ENCODE results near the gene SLC26A9. TPM values are rescaled to one million over a fixed set of nuclear protein-coding genes. Genes with fewer than 3 reads are reported as not detected.
"Not testable (repeated sequence)": the region's sequence is repeated elsewhere in the genome, so short reads cannot be mapped to it uniquely, and the experiment has no call there.

The SLC26A9 gene
- total RNA-seq, 1 donor from 2014 or later: not detected

- DNase-seq (ENCODE audit: low read depth, low spot score): no peak
These were observed 16.0 kb downstream of the SLC26A9 start for GRCh38 chr1:205927247-205927646.

- no peak for DNase-seq (ENCODE audit: low read depth, low spot score)
These were observed 16.6 kb downstream of the SLC26A9 start for GRCh38 chr1:205926636-205927035.

GRCh38 chr1:205926213-205926612, 17.0 kb downstream of the SLC26A9 start:
- DNase-seq (ENCODE audit: low read depth, low spot score): no peak

- DNase-seq (ENCODE audit: low read depth, low spot score): no peak
These were observed 17.5 kb downstream of the SLC26A9 start for GRCh38 chr1:205925736-205926135.

DNA sequence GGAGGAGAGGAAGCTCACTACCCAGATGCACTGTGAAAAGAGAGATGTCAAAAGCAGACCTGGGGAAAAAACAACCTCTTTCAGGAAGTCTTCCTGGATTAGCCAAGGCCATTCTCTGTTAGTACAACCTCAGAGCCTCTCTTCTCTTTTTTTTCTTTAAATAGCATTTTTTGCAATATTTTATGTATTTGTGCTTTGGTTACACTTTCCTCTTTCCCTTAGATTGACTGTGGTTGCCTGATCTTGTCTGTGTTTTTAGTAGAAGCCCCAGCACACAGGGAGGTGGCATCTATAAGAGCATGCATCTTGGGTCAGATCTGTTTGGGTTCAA, 18.8 kb downstream of the SLC26A9 start:
- no peak for DNase-seq (ENCODE audit: low read depth, low spot score)

DNA sequence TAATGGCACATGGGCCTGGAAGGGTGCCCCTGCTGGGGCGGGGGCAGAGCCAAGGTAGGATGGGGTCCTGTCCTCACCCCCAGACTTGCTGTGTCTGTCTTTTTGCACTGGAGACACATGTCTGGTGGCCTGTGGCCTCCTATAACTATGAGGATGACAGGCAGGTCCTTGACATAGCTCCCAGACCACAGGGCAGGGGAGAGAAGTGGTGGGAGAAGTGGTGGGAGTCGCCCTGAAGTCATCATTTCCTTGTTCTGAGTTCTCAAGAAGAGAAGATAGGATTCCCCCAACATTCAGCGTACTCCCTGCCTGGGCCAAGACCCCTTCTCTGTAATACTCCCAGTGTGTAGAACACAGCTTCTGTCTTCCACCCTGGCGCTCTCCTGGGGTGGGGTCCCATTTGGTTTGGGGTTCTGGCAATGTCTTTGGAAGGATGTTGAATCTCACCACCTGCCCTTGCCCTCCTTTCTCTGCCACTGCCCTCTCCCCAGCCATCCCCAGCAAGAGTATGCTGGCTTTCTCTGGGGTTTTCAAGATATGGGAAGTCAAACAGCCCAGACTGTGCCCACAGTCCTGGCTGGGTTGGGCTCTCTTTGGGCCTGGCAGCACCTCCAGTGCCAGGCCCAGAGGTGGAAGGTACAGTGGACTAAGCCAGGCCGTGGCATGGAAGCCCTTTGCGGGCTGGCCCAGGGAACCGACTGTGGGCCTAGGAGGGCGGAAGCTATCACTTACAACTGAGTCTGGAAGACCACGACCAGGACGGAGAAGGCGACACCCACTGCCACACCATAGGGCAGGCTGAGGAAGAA, 19.4 kb downstream of the SLC26A9 start:
- DNase-seq (ENCODE audit: low read depth, low spot score): no peak

DNA sequence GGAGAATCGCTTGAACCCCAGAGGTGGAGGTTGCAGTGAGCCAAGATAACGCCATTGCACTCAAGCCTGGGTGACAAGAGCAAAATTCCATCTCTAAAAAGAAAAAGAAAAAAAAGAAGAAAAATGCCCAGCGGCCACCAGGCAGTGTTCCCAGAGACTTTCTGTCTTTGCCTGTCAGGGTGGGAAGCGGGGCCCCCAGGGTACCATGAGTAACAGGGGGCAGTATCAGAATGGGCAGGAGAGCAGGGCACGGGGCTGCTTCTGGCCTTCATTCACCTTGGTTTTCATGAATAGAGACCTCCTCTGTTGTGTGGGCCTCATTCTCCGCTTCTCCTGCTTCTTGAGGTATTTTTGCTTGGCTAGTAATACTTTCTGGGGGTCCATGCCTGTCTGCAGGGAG, 20.4 kb downstream of the SLC26A9 start:
- DNase-seq (ENCODE audit: low read depth, low spot score): no peak

GRCh38 chr1:205922314-205922713, 20.9 kb downstream of the SLC26A9 start:
- no peak for DNase-seq (ENCODE audit: low read depth, low spot score)

DNA sequence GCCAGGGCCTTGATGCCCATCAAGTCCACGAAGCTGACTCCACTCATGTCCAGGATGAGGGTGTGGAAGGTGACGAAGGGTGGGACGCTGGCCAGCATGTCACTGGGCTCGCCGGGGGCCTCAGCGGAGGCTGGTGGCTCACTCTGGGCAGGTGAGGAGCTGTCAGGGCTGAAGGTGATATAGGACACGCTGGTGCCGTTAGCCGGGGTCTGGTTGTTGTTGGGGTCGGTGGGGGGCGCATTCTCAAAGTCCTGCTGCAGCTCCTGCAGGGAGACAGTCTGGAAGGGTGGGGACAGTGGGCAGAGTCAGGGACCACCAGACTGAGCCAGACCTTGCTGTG, 21.7 kb downstream of the SLC26A9 start:
- DNase-seq (ENCODE audit: low read depth, low spot score): no peak

GRCh38 chr1:205920861-205921569, 22.2 kb downstream of the SLC26A9 start:
- DNase-seq (ENCODE audit: low read depth, low spot score): no peak

DNA sequence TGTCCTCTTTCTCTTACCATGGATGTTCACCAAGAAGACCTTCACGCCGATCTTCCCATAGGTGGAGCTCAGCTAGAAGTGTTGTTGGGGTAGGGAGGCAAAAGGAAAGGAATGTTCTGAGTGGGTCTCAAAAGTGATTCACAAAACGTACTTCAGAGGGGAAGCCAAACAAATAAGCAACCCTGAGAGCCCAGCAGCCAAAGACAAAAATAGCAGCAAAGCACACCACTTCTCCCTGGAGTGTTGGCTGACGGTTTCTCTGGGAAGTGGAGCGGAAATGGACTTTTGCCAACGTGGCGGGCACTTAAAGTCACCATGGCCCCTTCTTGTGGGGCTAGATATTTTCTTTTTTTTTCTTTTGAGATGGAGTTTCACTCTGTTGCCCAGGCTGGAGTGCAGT, 23.1 kb downstream of the SLC26A9 start:
- no peak for DNase-seq (ENCODE audit: low read depth, low spot score)

GRCh38 chr1:205918955-205919746, 24.1 kb downstream of the SLC26A9 start:
- DNase-seq (ENCODE audit: low read depth, low spot score): peak; percentile 54

GRCh38 chr1:205917466-205918238, 25.6 kb downstream of the SLC26A9 start:
- no peak for DNase-seq (ENCODE audit: low read depth, low spot score)

DNA sequence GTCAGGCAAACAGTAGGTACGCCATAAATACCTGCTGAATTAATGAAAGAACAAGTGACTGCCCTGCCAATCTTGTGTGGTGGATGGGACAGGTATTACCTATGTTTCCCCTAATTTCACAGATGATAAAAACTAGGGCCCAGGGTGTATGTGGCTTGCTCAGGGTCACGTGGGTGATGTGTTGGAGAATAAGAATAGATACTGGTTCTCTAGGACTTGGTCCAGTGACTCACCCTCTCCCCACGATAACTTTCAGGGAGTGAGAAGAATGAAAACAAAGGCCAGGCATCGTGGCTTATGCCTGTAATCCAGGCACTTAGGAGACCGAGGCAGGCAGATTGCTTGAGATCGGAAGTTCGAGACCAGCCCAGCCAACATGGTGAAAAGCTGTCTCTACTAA, 26.7 kb downstream of the SLC26A9 start:
- DNase-seq (ENCODE audit: low read depth, low spot score): no peak

DNA sequence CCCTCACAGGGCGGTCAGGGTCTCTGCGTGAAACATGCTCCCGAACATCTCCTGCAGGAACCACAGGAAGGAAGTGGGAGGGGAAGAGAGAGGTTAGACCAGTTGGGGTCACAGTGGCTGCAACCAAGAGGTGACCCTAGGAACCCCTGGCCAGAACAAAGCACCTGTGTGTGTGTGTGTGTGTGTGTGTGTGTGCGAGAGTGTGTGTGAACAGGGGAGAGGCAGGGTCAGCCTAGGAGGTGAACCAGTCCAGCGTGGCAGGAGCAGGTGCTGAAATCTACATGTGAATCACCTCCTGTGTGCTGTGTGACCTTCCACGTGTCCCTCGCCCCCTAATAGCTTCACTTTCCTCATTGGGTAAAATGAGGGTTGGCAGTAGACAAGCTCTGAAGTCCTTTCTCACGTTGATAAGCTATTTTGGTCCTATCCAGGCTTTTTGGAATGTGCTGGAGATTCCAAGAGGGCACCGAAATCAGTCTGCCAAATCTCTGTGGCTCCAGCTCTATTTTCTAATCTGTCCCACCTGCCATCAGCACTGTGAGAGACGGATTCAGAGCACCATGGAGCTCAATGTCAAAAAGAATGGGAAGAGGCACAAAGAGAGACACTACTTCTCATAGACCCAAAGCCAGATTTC, 27.8 kb downstream of the SLC26A9 start:
- DNase-seq (ENCODE audit: low read depth, low spot score): no peak

- DNase-seq (ENCODE audit: low read depth, low spot score): no peak
These were observed 28.5 kb downstream of the SLC26A9 start for GRCh38 chr1:205914730-205915129.

GRCh38 chr1:205914155-205914507, 29.1 kb downstream of the SLC26A9 start:
- DNase-seq (ENCODE audit: low read depth, low spot score): no peak

DNA sequence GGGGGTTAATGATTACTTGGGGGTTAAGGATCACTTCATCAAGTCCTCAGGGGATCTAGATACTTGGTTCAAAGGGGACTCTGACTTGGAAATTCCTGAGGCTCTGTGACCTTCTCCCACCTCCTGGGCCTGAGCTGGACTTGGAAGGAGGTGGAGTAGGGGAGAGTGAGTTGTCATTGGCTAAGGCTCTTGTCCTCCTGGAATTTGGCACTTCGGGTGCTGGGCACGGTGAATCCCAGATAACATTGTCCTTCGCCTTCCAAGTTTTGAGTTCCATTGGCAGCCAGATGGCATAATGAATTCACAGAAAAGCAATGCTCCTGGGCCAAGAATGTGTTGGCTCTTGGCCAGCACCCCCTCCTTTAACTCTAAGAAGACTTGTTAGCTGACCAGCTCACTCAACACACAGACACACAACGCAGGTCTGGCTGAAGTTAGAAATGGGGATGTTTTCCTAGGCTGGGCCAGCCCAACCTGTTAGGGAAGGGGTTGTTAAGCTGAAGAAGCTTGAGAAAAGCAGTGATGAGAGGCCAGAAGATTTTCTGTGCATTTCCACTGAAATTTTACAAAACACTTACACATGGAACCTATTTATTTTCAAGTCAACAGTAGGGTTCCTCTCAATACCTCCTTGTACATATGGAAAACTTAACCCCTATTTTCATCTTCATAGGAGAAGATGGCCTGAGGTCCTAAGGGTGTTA, 29.7 kb downstream of the SLC26A9 start:
- peak; percentile 56 for DNase-seq (ENCODE audit: low read depth, low spot score)

- no peak for DNase-seq (ENCODE audit: low read depth, low spot score)
These were observed 35.5 kb downstream of the SLC26A9 start for GRCh38 chr1:205907794-205908193.

GRCh38 chr1:205905095-205905494, 38.2 kb downstream of the SLC26A9 start:
- DNase-seq (ENCODE audit: low read depth, low spot score): not testable (repeated sequence)

DNA sequence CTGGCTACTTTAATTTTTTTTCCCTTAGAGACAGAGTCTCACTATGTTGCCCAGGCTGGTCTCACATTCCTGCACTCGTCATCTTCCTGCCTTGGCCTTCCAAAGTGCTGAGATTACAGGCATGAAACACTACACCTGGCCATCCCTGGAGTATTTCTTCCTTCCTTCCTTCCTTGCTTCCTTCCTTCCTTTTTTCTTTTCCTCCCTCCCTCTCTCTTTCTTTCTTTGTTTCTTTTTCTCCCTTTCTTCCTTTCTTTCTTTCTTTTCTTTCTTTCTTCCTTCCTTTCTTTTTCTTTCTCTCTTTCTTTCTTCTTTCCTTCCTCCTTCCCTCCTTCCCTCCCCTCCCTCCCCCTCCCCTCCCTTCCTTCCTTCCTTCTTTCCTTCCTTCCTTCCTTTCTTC, 46.9 kb downstream of the SLC26A9 start:
- DNase-seq (ENCODE audit: low read depth, low spot score): no peak
